IMR-90 (cell line): ENCODE measurements around the gene OSBPL1A. TPM values are rescaled to one million over a fixed set of nuclear protein-coding genes. Genes with fewer than 3 reads are reported as not detected.

Experiments
- ATAC-seq: fragments of 200-7000 bp; cut with Tn5 transposase; 2 replicates; pipeline ENCODE4 v1.9.1; 2020; ENCODE audit warnings: low read depth, mild to moderate bottlenecking, moderate library complexity
- BruUV-seq: library from RNA; stranded (reverse); fragments of 400-500 nt; replicated peaks from 2 replicates; lab custom pipeline; 2021; lab: Mats Ljungman, UMichigan
- CTCF ChIA-PET: fragments of 300-600 bp; formaldehyde crosslinking; extraction: SDS; loops from one replicate; lab custom pipeline; 2021; ENCODE audit warnings: antibody characterized with exemption; lab: Yijun Ruan, JAX
- POLR2A ChIA-PET: fragments of 300-600 bp; sonication (Branson Sonifier 250); formaldehyde crosslinking; loops from one replicate; lab custom pipeline; 2022; ENCODE audit warnings: antibody characterized with exemption; ENCODE audit not compliant: unreplicated experiment; lab: Charles Lee
- DNase-seq: peaks from one replicate; pipeline ENCODE4 v3.0.0; 2013
- H2AFZ ChIP-seq: replicated peaks from 2 replicates; pipeline ENCODE3; 2013; ENCODE audit warnings: low read length, mild to moderate bottlenecking; ENCODE audit not compliant: poor library complexity
- H2AK5ac ChIP-seq: 2 replicates; pipeline ENCODE4 v1.6.1; 2013; ENCODE audit warnings: low read depth, low read length, inconsistent platforms
- H2AK9ac ChIP-seq: replicated peaks from 2 replicates; pipeline ENCODE3; 2013; ENCODE audit warnings: mild to moderate bottlenecking, low read depth, low read length, moderate library complexity; ENCODE audit not compliant: poor library complexity
- H2BK120ac ChIP-seq: 2 replicates; pipeline ENCODE4 v1.6.1; 2013; ENCODE audit warnings: low read depth, low read length, inconsistent platforms
- H2BK15ac ChIP-seq: 3 replicates; pipeline ENCODE4 v1.6.1; 2013; ENCODE audit warnings: low read depth, low read length, inconsistent platforms
- H2BK20ac ChIP-seq: 2 replicates; pipeline ENCODE4 v1.6.1; 2013; ENCODE audit warnings: low read depth, mild to moderate bottlenecking, inconsistent platforms, low read length, moderate library complexity
- H2BK5ac ChIP-seq: 2 replicates; pipeline ENCODE4 v1.6.1; 2013; ENCODE audit warnings: mild to moderate bottlenecking, low read depth, low read length, inconsistent platforms; ENCODE audit not compliant: poor library complexity, severe bottlenecking
- H3K14ac ChIP-seq: replicated peaks from 2 replicates; pipeline ENCODE4 v1.6.1; 2013; ENCODE audit warnings: low read depth, low read length, inconsistent platforms
- H3K18ac ChIP-seq: 2 replicates; pipeline ENCODE4 v1.6.1; 2013; ENCODE audit warnings: low read depth, low read length, control low read depth
- H3K23ac ChIP-seq: 2 replicates; pipeline ENCODE4 v1.6.1; 2013; ENCODE audit warnings: low read depth, low read length, inconsistent platforms
- H3K27ac ChIP-seq: 2 replicates; pipeline ENCODE4 v1.5.1; 2013; ENCODE audit warnings: mild to moderate bottlenecking, control low read depth, low read length; ENCODE audit not compliant: insufficient read depth
- H3K27me3 ChIP-seq: 2 replicates; pipeline ENCODE4 v1.6.1; 2013; ENCODE audit warnings: low read length; ENCODE audit not compliant: control insufficient read depth, insufficient read depth
- H3K36me3 ChIP-seq: 2 replicates; pipeline ENCODE4 v1.6.1; 2013; ENCODE audit warnings: low read length, mixed read lengths; ENCODE audit not compliant: control insufficient read depth, insufficient read depth
- H3K4ac ChIP-seq: 2 replicates; pipeline ENCODE4 v1.6.1; 2013; ENCODE audit warnings: low read depth, low read length, inconsistent platforms
- H3K4me1 ChIP-seq: 2 replicates; pipeline ENCODE4 v1.6.1; 2013; ENCODE audit warnings: low read length, mixed read lengths; ENCODE audit not compliant: control insufficient read depth, insufficient read depth
- H3K4me2 ChIP-seq: 2 replicates; pipeline ENCODE4 v1.6.1; 2013; ENCODE audit warnings: low read depth, mild to moderate bottlenecking, control low read depth, low read length, moderate library complexity
- H3K4me3 ChIP-seq: 2 replicates; pipeline ENCODE4 v1.5.1; 2013; ENCODE audit warnings: low read depth, mild to moderate bottlenecking, control low read depth, low read length, moderate library complexity; ENCODE audit not compliant: insufficient read depth
- H3K56ac ChIP-seq: 2 replicates; pipeline ENCODE4 v1.6.1; 2013; ENCODE audit warnings: low read length, inconsistent platforms; ENCODE audit not compliant: insufficient read depth; ENCODE audit errors: extremely low read depth
- H3K79me1 ChIP-seq, 2 experiments: 2 replicates each; pipeline ENCODE4 v1.6.1; 2013; ENCODE audit warnings: low read length in 2 of 2, inconsistent platforms in 1 of 2, low read depth in 1 of 2
- H3K9ac ChIP-seq: 2 replicates; pipeline ENCODE4 v1.6.1; 2013; ENCODE audit warnings: low read depth, low read length, control low read depth
- H3K9me1 ChIP-seq: 2 replicates; pipeline ENCODE4 v1.6.1; 2013; ENCODE audit warnings: low read length, inconsistent platforms; ENCODE audit not compliant: insufficient read depth
- H3K9me3 ChIP-seq: 2 replicates; pipeline ENCODE4 v1.6.1; 2013; ENCODE audit warnings: low read length; ENCODE audit not compliant: control insufficient read depth, insufficient read depth
- H4K20me1 ChIP-seq: 2 replicates; pipeline ENCODE4 v1.6.1; 2013; ENCODE audit warnings: low read length, inconsistent platforms; ENCODE audit not compliant: insufficient read depth
- H4K5ac ChIP-seq: 2 replicates; pipeline ENCODE4 v1.6.1; 2013; ENCODE audit warnings: mild to moderate bottlenecking, low read depth, low read length, control low read depth
- H4K8ac ChIP-seq, 2 experiments: 2 replicates each; pipeline ENCODE4 v1.6.1; 2013; ENCODE audit warnings: low read depth in 2 of 2, low read length in 2 of 2, control low read depth in 1 of 2, inconsistent platforms in 1 of 2
- H4K91ac ChIP-seq: 2 replicates; pipeline ENCODE4 v1.6.1; 2013; ENCODE audit warnings: low read depth, low read length, inconsistent platforms; ENCODE audit not compliant: insufficient read depth
- CEBPB ChIP-seq: IDR thresholded peaks from 2 replicates; pipeline ENCODE4 v1.6.1; 2012; ENCODE audit warnings: low read depth, low read length, improper control_type of control experiment
- CHD1 ChIP-seq: IDR thresholded peaks from 2 replicates; pipeline ENCODE4 v1.6.1; 2012; ENCODE audit warnings: low read depth, low read length, improper control_type of control experiment
- FOS ChIP-seq: fragments of 150-350 bp; IDR thresholded peaks from 2 replicates; pipeline ENCODE4 v1.6.1; 2016; ENCODE audit warnings: low read depth, low read length
- MAFK ChIP-seq: IDR thresholded peaks from 2 replicates; pipeline ENCODE4 v1.6.1; 2012; ENCODE audit warnings: low read depth, low read length, improper control_type of control experiment
- MAZ ChIP-seq: IDR thresholded peaks from 2 replicates; pipeline ENCODE4 v1.6.1; 2012; ENCODE audit warnings: low read depth, mild to moderate bottlenecking, low read length, improper control_type of control experiment, moderate library complexity, borderline replicate concordance
- MXI1 ChIP-seq: IDR thresholded peaks from 2 replicates; pipeline ENCODE4 v1.6.1; 2012; ENCODE audit warnings: low read depth, mild to moderate bottlenecking, low read length, moderate library complexity, borderline replicate concordance
- NFE2L2 ChIP-seq: fragments of 150-350 bp; IDR thresholded peaks from 2 replicates; pipeline ENCODE4 v1.6.1; 2016; ENCODE audit warnings: low read depth, mild to moderate bottlenecking, low read length
- POLR2A ChIP-seq: IDR thresholded peaks from 2 replicates; pipeline ENCODE4 v1.6.1; 2012; ENCODE audit warnings: mild to moderate bottlenecking, low read depth, low read length
- RAD21 ChIP-seq: IDR thresholded peaks from 2 replicates; pipeline ENCODE4 v1.6.1; 2012; ENCODE audit warnings: low read length, improper control_type of control experiment
- RCOR1 ChIP-seq: IDR thresholded peaks from 2 replicates; pipeline ENCODE4 v1.6.1; 2012; ENCODE audit warnings: mild to moderate bottlenecking, low read length, improper control_type of control experiment; ENCODE audit not compliant: insufficient replicate concordance
- RFX5 ChIP-seq: IDR thresholded peaks from 2 replicates; pipeline ENCODE4 v1.8.0; 2012; ENCODE audit warnings: low read depth, mild to moderate bottlenecking, low read length, moderate library complexity
- SMC3 ChIP-seq: fragments of 150-350 bp; IDR thresholded peaks from 2 replicates; pipeline ENCODE4 v1.6.1; 2016; ENCODE audit warnings: low read depth, mild to moderate bottlenecking, antibody characterized with exemption, low read length, moderate library complexity
- WGBS, 2 experiments: methylation state at CpG; one replicate each; pipeline versions ENCODE4 v1.1.5 to v1.1.7; 2013; ENCODE audit warnings: missing lambda C conversion rate in 2 of 2; ENCODE audit not compliant: insufficient read length in 1 of 2; ENCODE audit errors: extremely low coverage in 2 of 2; 5-methylcytosine and 5-hydroxymethylcytosine counted together
- dilution Hi-C: fragments of 300-500 bp; cut with HindIII; formaldehyde crosslinking; loops from one replicate; pipeline ENCODE4 v1.14.3; 2018; ENCODE audit warnings: low sequenced_read_pairs; ENCODE audit not compliant: unreplicated experiment
- in situ Hi-C: fragments of 300-500 bp; cut with MboI; formaldehyde crosslinking; loops from 3 replicates; pipeline ENCODE4 v1.14.3; 2019; ENCODE audit warnings: low sequenced_read_pairs, inconsistent platforms, mixed read lengths
- intact Hi-C: fragments of 100-400 bp; cut with micrococcal nuclease; formaldehyde crosslinking; loops from 2 replicates; pipeline ENCODE4 v1.10.0; 2022
- polyA plus RNA-seq, 3 experiments: library from polyadenylated mRNA; depleted of rRNA; stranded (reverse); fragments of >200 nt; gene quantifications; 2 replicates each; pipeline ENCODE4 v1.2.3, GENCODE V29; 2012; ENCODE audit warnings: low replicate concordance in 1 of 3
- total RNA-seq: library from RNA; depleted of rRNA; stranded (reverse); fragments of >200 nt; gene quantifications from 2 replicates; pipeline ENCODE4 v1.2.3, GENCODE V29; 2012
- TF ChIP-seq, protein P1 (sequence below): fragments of 150-350 bp; IDR thresholded peaks from 2 replicates; pipeline ENCODE4 v1.6.1; 2016; ENCODE audit warnings: low read depth, mild to moderate bottlenecking, low read length, moderate library complexity, borderline replicate concordance
- TF ChIP-seq, protein P2 (sequence below): conservative IDR thresholded peaks from 2 replicates; pipeline ENCODE4 v1.5.1; 2012; ENCODE audit warnings: mild to moderate bottlenecking, low read depth, low read length, improper control_type of control experiment
- TF ChIP-seq, protein P3 (sequence below): fragments of 150-350 bp; IDR thresholded peaks from 2 replicates; pipeline ENCODE4 v1.6.1; 2017; ENCODE audit warnings: mild to moderate bottlenecking, antibody characterized with exemption, low read length, low read depth

Gene OSBPL1A
- total and polyA plus RNA-seq, 2 of the 4 experiments (the other 2 are of a cell fraction): 29.4 to 70.4 TPM

DNA sequence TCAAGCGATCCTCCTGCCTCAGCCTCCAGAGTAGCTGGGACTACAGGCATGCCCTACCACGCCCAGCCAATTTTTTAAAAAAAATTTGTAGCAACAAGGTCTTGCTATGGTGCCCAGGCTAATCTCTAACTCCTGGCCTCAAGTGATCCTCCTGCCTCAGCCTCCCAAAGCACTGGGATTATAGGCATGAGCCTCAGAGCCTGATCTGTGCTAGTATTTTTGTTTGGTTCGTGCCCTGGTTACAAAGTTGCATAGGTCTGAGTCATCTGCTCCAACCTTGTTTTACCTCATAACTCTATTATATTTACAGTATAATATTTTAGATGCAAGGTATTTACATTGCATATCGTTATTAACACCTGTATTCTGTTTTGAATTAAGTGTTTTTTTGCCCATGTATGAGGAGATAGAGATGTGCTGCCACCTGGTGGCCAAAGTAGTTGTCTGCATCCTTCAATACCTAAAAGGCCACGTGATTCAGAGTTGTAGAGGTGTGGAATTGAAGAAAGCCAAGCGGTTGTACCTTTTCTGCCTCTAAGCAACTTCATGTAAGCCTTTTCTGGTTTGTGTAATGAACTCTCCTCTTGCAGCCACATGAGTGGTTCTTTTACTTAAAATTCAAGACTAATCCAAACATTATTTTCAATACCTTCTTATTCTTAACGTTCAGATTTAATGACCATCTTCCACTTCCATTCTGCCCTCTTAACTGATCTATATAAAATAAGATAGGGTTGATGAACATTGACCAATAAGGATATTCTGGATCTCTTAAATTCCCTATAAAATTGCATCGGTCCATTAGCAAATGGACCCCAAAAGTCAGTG, 278.7 kb downstream of the OSBPL1A start:
- Histone ChIP-seq H2AK5ac (no peak overlapping the region), H2BK20ac (no peak overlapping the region), H3K9ac (no peak overlapping the region), H3K23ac (no peak overlapping the region), H3K27ac (no peak overlapping the region), H3K9me3 (no peaks in the 10 kb centered on the region), H4K20me1 (no peaks in the 10 kb centered on the region), H3K36me3 (peaks cover 15% of the 10 kb centered on the region), H3K4me2 (no peak overlapping the region), H3K79me1 (no peaks in the 10 kb centered on the region), H2BK120ac (no peak overlapping the region), H3K4me3 (no peak overlapping the region), H3K18ac (no peak overlapping the region), H3K56ac (no peak overlapping the region), H3K14ac (no peak overlapping the region), H3K9me1 (peaks cover 3% of the 10 kb centered on the region; the same call in 1 of the 2 replicates), H3K4me1 (peaks cover 5% of the 10 kb centered on the region), H4K5ac (no peak overlapping the region), H2BK15ac (no peak overlapping the region), H4K91ac (no peak overlapping the region), H4K8ac (no peak overlapping the region), H2BK5ac (no peak overlapping the region), H2AK9ac (no peak overlapping the region), H2AFZ (no peak overlapping the region), H3K4ac (no peak overlapping the region), H3K27me3 (no peaks in the 10 kb centered on the region)
- DNase-seq (peak; percentile 73), ATAC-seq (peak; percentile 77)
- dilution Hi-C loops (no loop called here), intact Hi-C loops (loop anchor here (1.0 to 5.0 kb wide), 5 partner anchors 105 to 497 kb away; partner anchors contain the start of gene TTC39C), in situ Hi-C loops (loop anchor here (10.0 kb wide), 1 partner anchor 494 kb away; no protein-coding TSS in a partner anchor)
- ChIA-PET CTCF (no interaction called here), POLR2A (no interaction called here)
- 100% methylated on average over 1 of the region's 8 CpGs; no CpG with 5 or more reads in 1 of the 2 experiments for WGBS, 2 experiments
- no TSS peak for BruUV-seq
- TF ChIP-seq SMC3: peak; percentile 77
- TF ChIP-seq, protein P1, sequence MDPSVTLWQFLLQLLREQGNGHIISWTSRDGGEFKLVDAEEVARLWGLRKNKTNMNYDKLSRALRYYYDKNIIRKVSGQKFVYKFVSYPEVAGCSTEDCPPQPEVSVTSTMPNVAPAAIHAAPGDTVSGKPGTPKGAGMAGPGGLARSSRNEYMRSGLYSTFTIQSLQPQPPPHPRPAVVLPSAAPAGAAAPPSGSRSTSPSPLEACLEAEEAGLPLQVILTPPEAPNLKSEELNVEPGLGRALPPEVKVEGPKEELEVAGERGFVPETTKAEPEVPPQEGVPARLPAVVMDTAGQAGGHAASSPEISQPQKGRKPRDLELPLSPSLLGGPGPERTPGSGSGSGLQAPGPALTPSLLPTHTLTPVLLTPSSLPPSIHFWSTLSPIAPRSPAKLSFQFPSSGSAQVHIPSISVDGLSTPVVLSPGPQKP: no peak
- TF ChIP-seq, protein P2, sequence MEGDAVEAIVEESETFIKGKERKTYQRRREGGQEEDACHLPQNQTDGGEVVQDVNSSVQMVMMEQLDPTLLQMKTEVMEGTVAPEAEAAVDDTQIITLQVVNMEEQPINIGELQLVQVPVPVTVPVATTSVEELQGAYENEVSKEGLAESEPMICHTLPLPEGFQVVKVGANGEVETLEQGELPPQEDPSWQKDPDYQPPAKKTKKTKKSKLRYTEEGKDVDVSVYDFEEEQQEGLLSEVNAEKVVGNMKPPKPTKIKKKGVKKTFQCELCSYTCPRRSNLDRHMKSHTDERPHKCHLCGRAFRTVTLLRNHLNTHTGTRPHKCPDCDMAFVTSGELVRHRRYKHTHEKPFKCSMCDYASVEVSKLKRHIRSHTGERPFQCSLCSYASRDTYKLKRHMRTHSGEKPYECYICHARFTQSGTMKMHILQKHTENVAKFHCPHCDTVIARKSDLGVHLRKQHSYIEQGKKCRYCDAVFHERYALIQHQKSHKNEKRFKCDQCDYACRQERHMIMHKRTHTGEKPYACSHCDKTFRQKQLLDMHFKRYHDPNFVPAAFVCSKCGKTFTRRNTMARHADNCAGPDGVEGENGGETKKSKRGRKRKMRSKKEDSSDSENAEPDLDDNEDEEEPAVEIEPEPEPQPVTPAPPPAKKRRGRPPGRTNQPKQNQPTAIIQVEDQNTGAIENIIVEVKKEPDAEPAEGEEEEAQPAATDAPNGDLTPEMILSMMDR: peak; percentile 75
- TF ChIP-seq NFE2L2: no peak
- TF ChIP-seq CHD1: no peak
- no peak for TF ChIP-seq MXI1
- TF ChIP-seq RCOR1: no peak
- TF ChIP-seq RFX5: no peak
- no peak for TF ChIP-seq CEBPB
- no peak for TF ChIP-seq MAZ
- no peak for TF ChIP-seq MAFK
- no peak for TF ChIP-seq FOS
- TF ChIP-seq, protein P3, sequence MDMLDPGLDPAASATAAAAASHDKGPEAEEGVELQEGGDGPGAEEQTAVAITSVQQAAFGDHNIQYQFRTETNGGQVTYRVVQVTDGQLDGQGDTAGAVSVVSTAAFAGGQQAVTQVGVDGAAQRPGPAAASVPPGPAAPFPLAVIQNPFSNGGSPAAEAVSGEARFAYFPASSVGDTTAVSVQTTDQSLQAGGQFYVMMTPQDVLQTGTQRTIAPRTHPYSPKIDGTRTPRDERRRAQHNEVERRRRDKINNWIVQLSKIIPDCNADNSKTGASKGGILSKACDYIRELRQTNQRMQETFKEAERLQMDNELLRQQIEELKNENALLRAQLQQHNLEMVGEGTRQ: peak; percentile 92
- TF ChIP-seq RAD21: peak; percentile 86
- TF ChIP-seq POLR2A: no peak
